Measurements from ENCODE around the gene PAQR6.
A peak's percentile ranks its signal among the peaks of the same experiment; 100 is the strongest.

The PAQR6 gene

DNA sequence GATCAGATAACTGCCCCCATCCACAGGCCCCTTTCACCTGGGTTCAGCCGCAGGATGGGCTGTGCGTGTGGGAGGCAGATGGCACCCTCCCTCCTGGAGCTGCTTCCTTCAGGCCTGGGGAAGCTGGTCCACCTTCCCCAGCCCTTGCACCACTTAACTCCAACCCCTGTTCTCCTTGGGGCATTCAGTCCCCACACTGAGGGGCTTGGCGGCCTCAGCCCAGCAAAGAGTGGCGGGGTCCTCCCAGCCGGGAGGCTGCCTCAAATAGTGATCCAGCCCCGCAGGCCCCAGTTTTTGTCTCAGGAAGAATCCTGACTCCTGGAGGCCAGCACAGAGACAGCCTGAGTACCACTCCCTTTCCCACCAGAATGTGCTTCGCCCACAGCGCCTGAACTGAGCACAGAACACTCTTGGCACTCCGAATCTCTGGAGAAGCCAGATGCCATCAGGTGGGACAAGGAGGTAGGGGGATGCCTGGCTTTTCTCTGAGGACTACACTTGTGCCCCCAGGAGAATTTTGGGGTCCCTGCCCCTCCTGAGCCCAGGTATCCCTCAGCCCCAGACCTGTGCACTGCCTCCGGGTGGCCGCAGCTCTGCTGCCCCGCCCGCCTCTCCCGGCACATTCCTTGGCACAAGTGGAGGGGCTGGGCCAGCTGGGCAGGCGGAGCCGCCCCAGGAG, 936 bp downstream of the PAQR6 start:
- Histone ChIP-seq H3K9me3 (ENCODE audit: control insufficient read depth, insufficient read depth, low read length) (no peaks in the 10 kb centered on the region), H3K27me3 (ENCODE audit: control insufficient read depth, insufficient read depth, low read length) (no peaks in the 10 kb centered on the region), H3K4me1 (ENCODE audit: control insufficient read depth, insufficient read depth, low read length) (peaks cover 14% of the 10 kb centered on the region; the same call in 1 of the 2 replicates), H3K27ac (ENCODE audit: low read length) (no peak overlapping the region), H3K4me3 (ENCODE audit: low read length) (no peak overlapping the region), H3K36me3 (ENCODE audit: control insufficient read depth, insufficient read depth, low read length) (peaks cover 24% of the 10 kb centered on the region)
- no CpG with 5 or more reads among the region's 16 CpGs for WGBS (ENCODE audit: insufficient coverage, insufficient read length)
- no peak for DNase-seq (ENCODE audit: low read depth, low spot score)

DNA sequence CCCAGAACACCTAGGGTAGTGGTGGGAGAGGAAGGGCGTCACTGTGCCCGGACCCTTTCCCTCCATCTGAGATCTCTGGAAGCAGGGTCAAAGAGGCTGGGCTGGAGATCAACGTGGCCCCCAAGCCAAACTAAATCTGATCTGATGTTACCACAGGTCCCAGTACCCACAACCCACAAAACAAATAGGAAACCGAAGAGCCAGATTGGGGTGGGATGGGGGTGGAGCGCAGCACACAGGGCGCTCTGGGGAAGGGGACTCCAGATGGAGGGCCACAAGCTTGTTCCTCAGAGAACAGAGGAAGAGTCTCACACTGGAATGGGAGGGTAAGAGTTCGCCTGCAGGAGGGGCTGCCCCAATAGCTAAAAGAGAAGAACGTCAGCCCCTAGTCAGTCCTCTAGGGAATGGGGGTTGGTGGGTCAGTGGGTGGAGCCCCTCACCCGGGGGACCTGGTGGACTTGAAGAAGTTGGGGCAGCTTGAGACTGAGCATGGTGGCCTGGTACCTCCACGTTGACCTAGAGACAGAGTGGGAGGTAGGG, 1.5 kb downstream of the PAQR6 start:
- Histone ChIP-seq H3K36me3 (ENCODE audit: control insufficient read depth, insufficient read depth, low read length) (peaks cover 21% of the 10 kb centered on the region), H3K4me3 (ENCODE audit: low read length) (no peak overlapping the region; the same call in 1 of the 2 replicates), H3K27ac (ENCODE audit: low read length) (no peak overlapping the region), H3K9me3 (ENCODE audit: control insufficient read depth, insufficient read depth, low read length) (no peaks in the 10 kb centered on the region), H3K27me3 (ENCODE audit: control insufficient read depth, insufficient read depth, low read length) (no peaks in the 10 kb centered on the region), H3K4me1 (ENCODE audit: control insufficient read depth, insufficient read depth, low read length) (peaks cover 14% of the 10 kb centered on the region; the same call in 1 of the 2 replicates)
- WGBS (ENCODE audit: insufficient coverage, insufficient read length): no CpG with 5 or more reads among the region's 10 CpGs
- DNase-seq (ENCODE audit: low read depth, low spot score): no peak

DNA sequence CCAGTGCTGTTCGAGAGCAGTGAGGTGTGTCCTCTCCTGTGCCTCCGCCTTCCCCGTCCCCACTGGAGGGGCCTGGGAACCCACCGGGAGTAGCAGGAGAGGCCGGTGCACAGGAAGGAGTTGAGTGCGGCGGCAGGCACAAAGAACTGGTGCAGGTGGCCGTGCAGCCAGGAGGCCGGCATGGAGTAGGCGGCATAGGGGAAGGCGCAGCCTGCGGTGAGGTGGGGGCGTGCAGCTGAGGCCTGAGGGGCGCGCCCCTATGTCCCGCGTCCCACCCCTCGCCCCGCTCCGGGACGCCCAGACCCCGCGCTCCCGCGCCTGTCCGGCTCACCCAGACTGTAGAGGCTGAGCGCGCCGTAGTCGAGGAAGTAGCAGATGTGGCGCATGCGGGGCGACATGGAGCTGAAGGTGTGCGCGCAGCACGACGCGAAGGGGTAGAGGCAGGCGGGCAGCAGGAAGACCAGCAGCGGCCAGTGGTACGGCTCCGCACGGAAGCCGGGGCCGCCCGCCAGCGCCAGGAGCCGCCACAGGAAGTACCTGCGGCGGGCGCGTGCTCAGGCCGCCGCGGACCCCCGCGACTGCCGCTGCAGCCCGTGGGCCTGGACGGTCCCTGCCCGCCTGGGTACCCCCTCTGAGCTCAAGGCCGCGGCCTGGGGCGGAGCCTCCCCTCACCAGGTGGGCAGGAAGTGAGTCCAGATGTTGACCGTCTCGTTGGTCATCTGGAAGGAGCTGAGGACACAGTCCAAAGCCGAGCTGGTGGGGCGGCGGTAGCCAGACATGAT, 2.2 kb downstream of the PAQR6 start:
- no peak overlapping the region for H3K27ac ChIP-seq (ENCODE audit: low read length)
- H3K4me3 ChIP-seq (ENCODE audit: low read length): peak overlapping the region; percentile 27; the same call in 1 of the 2 replicates
- H3K4me1 ChIP-seq (ENCODE audit: control insufficient read depth, insufficient read depth, low read length): peaks cover 14% of the 10 kb centered on the region; the same call in 1 of the 2 replicates
- peaks cover 14% of the 10 kb centered on the region for H3K36me3 ChIP-seq (ENCODE audit: control insufficient read depth, insufficient read depth, low read length)
- no peaks in the 10 kb centered on the region for H3K27me3 ChIP-seq (ENCODE audit: control insufficient read depth, insufficient read depth, low read length)
- H3K9me3 ChIP-seq (ENCODE audit: control insufficient read depth, insufficient read depth, low read length): no peaks in the 10 kb centered on the region
- DNase-seq (ENCODE audit: low read depth, low spot score): no peak
- WGBS (ENCODE audit: insufficient coverage, insufficient read length): no CpG with 5 or more reads among the region's 69 CpGs

DNA sequence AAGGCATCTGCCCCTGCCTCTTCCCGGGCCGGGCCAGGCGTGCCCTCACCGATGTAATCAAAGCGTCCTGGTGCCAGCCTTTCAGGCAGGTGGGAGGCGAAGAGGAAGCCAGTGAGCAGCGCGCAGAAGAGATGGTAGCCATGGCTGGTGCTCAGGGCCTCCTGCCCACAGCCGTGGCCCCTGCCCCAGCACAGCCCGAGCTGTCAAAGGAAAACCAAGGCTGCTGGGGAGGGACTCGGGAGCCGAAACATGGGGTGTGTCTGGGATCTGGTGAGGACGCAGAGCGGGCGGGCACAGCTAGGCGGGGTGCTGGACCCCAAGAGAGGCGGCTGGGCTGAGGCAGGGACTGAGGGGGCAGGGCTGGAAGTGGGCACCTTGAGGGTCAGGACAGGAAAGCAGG, 3.1 kb downstream of the PAQR6 start:
- no CpG with 5 or more reads among the region's 17 CpGs for WGBS (ENCODE audit: insufficient coverage, insufficient read length)
- no peaks in the 10 kb centered on the region for H3K27me3 ChIP-seq (ENCODE audit: control insufficient read depth, insufficient read depth, low read length)
- H3K4me3 ChIP-seq (ENCODE audit: low read length): no peak overlapping the region
- DNase-seq (ENCODE audit: low read depth, low spot score): no peak
- H3K9me3 ChIP-seq (ENCODE audit: control insufficient read depth, insufficient read depth, low read length): no peaks in the 10 kb centered on the region
- H3K27ac ChIP-seq (ENCODE audit: low read length): no peak overlapping the region
- H3K4me1 ChIP-seq (ENCODE audit: control insufficient read depth, insufficient read depth, low read length): peaks cover 14% of the 10 kb centered on the region; the same call in 1 of the 2 replicates
- H3K36me3 ChIP-seq (ENCODE audit: control insufficient read depth, insufficient read depth, low read length): 0 out of 2 replicates have a peak, but pooled peaks cover 5% of the 10 kb centered on the region

DNA sequence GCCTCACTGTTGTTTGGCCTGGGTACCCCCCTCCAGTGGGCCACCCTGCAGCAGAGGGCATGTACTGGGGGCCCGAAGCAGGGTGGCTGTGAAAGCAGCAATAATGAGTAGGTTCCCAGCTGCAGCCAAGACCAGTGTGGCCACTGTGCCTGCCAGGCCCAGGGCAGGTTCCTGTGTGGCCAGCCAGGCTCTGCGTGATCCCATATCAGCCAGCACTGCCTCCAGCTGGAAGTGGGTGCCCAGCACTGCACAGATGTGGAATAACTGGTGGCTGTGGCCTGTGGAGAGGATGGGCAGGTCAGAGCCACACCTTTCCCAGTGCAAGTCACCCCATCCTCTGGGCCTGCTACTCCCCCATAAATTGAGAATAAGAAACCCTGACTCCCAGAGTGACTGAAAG, 3.7 kb downstream of the PAQR6 start:
- peaks cover 7% of the 10 kb centered on the region; the same call in 1 of the 2 replicates for H3K36me3 ChIP-seq (ENCODE audit: control insufficient read depth, insufficient read depth, low read length)
- no peak overlapping the region for H3K4me3 ChIP-seq (ENCODE audit: low read length)
- no peak overlapping the region for H3K27ac ChIP-seq (ENCODE audit: low read length)
- no peaks in the 10 kb centered on the region for H3K27me3 ChIP-seq (ENCODE audit: control insufficient read depth, insufficient read depth, low read length)
- H3K9me3 ChIP-seq (ENCODE audit: control insufficient read depth, insufficient read depth, low read length): no peaks in the 10 kb centered on the region
- no peak for DNase-seq (ENCODE audit: low read depth, low spot score)
- H3K4me1 ChIP-seq (ENCODE audit: control insufficient read depth, insufficient read depth, low read length): peaks cover 14% of the 10 kb centered on the region; the same call in 1 of the 2 replicates
- WGBS (ENCODE audit: insufficient coverage, insufficient read length): no CpG with 5 or more reads among the region's 2 CpGs

DNA sequence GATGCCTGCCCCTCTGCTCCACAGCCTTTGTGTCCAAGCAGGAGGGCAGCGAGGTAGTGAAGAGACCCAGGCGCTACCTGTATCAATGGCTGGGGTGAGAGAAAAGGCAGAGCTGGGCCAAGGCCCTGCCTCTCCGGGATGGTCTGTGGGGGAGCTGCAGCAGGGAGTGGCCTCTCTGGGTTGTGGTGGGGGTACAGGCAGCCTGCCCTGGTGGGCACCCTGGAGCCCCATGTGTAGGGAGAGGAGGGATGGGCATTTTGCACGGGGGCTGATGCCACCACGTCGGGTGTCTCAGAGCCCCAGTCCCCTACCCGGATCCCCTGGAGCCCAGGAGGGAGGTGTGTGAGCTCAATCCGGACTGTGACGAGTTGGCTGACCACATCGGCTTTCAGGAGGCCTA, 5.1 kb downstream of the PAQR6 start:
- Histone ChIP-seq H3K27ac (ENCODE audit: low read length) (no peak overlapping the region), H3K27me3 (ENCODE audit: control insufficient read depth, insufficient read depth, low read length) (no peaks in the 10 kb centered on the region), H3K9me3 (ENCODE audit: control insufficient read depth, insufficient read depth, low read length) (no peaks in the 10 kb centered on the region), H3K4me1 (ENCODE audit: control insufficient read depth, insufficient read depth, low read length) (peaks cover 12% of the 10 kb centered on the region; the same call in 1 of the 2 replicates), H3K4me3 (ENCODE audit: low read length) (no peak overlapping the region), H3K36me3 (ENCODE audit: control insufficient read depth, insufficient read depth, low read length) (peaks cover 15% of the 10 kb centered on the region; the same call in 1 of the 2 replicates)
- no peak for DNase-seq (ENCODE audit: low read depth, low spot score)
- WGBS (ENCODE audit: insufficient coverage, insufficient read length): no CpG with 5 or more reads among the region's 10 CpGs

DNA sequence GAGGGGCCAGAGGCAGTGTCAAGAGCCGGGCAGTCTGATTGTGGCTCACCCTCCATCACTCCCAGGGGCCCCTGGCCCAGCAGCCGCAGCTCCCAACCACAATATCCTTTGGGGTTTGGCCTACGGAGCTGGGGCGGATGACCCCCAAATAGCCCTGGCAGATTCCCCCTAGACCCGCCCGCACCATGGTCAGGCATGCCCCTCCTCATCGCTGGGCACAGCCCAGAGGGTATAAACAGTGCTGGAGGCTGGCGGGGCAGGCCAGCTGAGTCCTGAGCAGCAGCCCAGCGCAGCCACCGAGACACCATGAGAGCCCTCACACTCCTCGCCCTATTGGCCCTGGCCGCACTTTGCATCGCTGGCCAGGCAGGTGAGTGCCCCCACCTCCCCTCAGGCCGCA, 5.9 kb downstream of the PAQR6 start, which contains the start of gene BGLAP:
Gene BGLAP, plus strand, starts transcription at position 259 of the 400 bp plus-strand sequence. Its CDS starts 48 bp downstream, at position 307.
- Histone ChIP-seq H3K27me3 (ENCODE audit: control insufficient read depth, insufficient read depth, low read length) (no peaks in the 10 kb centered on the region), H3K9me3 (ENCODE audit: control insufficient read depth, insufficient read depth, low read length) (no peaks in the 10 kb centered on the region), H3K36me3 (ENCODE audit: control insufficient read depth, insufficient read depth, low read length) (peaks cover 17% of the 10 kb centered on the region; the same call in 1 of the 2 replicates), H3K4me3 (ENCODE audit: low read length) (no peak within 1 kb of the TSS), H3K27ac (ENCODE audit: low read length) (no peak within 1 kb of the TSS), H3K4me1 (ENCODE audit: control insufficient read depth, insufficient read depth, low read length) (peaks cover 10% of the 10 kb centered on the region; the same call in 1 of the 2 replicates)
- no peak for DNase-seq (ENCODE audit: low read depth, low spot score)
- no CpG with 5 or more reads among the region's 14 CpGs for WGBS (ENCODE audit: insufficient coverage, insufficient read length)

DNA sequence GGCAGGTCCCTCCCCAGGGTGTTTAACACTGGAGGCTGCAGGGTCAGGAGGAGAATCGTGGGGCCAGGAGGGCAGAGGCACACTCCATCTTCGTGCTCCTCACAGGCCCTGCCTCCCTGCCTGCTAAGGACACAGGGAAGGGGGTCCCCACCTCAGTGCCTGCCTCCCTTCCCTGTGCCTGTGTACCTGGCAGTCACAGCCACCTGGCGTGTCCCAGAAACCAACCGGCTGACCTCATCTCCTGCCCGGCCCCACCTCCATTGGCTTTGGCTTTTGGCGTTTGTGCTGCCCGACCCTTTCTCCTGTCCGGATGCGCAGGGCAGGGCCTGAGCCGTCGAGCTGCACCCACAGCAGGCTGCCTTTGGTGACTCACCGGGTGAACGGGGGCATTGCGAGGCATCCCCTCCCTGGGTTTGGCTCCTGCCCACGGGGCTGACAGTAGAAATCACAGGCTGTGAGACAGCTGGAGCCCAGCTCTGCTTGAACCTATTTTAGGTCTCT, 6.5 kb downstream of the PAQR6 start:
- no CpG with 5 or more reads among the region's 15 CpGs for WGBS (ENCODE audit: insufficient coverage, insufficient read length)

DNA sequence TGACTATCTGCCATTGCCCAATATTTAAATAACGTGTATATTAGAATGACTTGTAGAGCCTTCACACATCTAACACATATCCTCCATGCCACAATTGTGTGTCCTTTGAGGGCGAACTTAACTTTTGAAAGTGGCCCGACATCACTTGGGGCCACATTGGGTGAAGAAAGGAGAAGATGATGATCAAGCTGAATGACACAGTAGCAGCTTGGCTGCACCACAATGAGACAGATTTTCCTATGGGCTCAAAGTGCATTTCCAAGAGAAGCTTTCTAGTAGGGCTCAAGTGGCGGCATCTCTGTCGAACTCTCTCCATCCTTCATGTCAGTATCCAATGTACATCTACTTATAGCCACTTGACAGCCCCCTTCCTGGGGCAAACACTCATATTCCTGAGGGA, 9.6 kb downstream of the PAQR6 start:
- H3K36me3 ChIP-seq (ENCODE audit: control insufficient read depth, insufficient read depth, low read length): peaks cover 24% of the 10 kb centered on the region
- no peak overlapping the region for H3K4me3 ChIP-seq (ENCODE audit: low read length)
- no peaks in the 10 kb centered on the region for H3K27me3 ChIP-seq (ENCODE audit: control insufficient read depth, insufficient read depth, low read length)
- no peak overlapping the region for H3K27ac ChIP-seq (ENCODE audit: low read length)
- no peaks in the 10 kb centered on the region for H3K4me1 ChIP-seq (ENCODE audit: control insufficient read depth, insufficient read depth, low read length)
- H3K9me3 ChIP-seq (ENCODE audit: control insufficient read depth, insufficient read depth, low read length): no peaks in the 10 kb centered on the region
- no peak for DNase-seq (ENCODE audit: low read depth, low spot score)
- no CpG with 5 or more reads among the region's 5 CpGs for WGBS (ENCODE audit: insufficient coverage, insufficient read length)

More for the DNA sequence above, 6.5 kb downstream of the PAQR6 start:
- peaks cover 21% of the 10 kb centered on the region for H3K36me3 ChIP-seq (ENCODE audit: control insufficient read depth, insufficient read depth, low read length)
- H3K9me3 ChIP-seq (ENCODE audit: control insufficient read depth, insufficient read depth, low read length): no peaks in the 10 kb centered on the region
- no peak overlapping the region for H3K4me3 ChIP-seq (ENCODE audit: low read length)
- no peak for DNase-seq (ENCODE audit: low read depth, low spot score)
- peaks cover 8% of the 10 kb centered on the region; the same call in 1 of the 2 replicates for H3K4me1 ChIP-seq (ENCODE audit: control insufficient read depth, insufficient read depth, low read length)
- H3K27me3 ChIP-seq (ENCODE audit: control insufficient read depth, insufficient read depth, low read length): no peaks in the 10 kb centered on the region
- no peak overlapping the region for H3K27ac ChIP-seq (ENCODE audit: low read length)

DNA sequence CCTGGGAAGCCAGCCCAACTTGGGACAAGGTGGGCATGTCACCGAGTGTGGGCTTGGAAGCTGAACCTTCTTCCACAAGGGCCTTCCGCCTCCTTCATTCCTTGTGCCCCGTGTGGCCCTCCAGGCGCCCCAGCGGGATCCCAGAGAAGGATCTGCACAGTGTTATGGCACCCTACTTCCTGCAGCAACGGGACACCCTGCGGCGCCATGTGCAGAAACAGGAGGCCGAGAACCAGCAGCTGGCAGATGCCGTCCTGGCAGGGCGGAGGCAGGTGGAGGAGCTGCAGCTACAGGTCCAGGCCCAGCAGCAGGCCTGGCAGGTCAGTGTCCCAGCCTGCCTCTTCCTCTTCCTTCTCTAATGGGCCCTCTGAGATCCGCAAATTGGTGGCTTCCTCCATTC, 11.7 kb downstream of the PAQR6 start:
- no peak overlapping the region for H3K27ac ChIP-seq (ENCODE audit: low read length)
- no peaks in the 10 kb centered on the region for H3K9me3 ChIP-seq (ENCODE audit: control insufficient read depth, insufficient read depth, low read length)
- no peak for DNase-seq (ENCODE audit: low read depth, low spot score)
- WGBS (ENCODE audit: insufficient coverage, insufficient read length): no CpG with 5 or more reads among the region's 12 CpGs
- no peaks in the 10 kb centered on the region for H3K4me1 ChIP-seq (ENCODE audit: control insufficient read depth, insufficient read depth, low read length)
- H3K4me3 ChIP-seq (ENCODE audit: low read length): no peak overlapping the region
- peaks cover 21% of the 10 kb centered on the region for H3K36me3 ChIP-seq (ENCODE audit: control insufficient read depth, insufficient read depth, low read length)
- H3K27me3 ChIP-seq (ENCODE audit: control insufficient read depth, insufficient read depth, low read length): no peaks in the 10 kb centered on the region
